ENCODE measurements around the gene UBXN11.

DNA sequence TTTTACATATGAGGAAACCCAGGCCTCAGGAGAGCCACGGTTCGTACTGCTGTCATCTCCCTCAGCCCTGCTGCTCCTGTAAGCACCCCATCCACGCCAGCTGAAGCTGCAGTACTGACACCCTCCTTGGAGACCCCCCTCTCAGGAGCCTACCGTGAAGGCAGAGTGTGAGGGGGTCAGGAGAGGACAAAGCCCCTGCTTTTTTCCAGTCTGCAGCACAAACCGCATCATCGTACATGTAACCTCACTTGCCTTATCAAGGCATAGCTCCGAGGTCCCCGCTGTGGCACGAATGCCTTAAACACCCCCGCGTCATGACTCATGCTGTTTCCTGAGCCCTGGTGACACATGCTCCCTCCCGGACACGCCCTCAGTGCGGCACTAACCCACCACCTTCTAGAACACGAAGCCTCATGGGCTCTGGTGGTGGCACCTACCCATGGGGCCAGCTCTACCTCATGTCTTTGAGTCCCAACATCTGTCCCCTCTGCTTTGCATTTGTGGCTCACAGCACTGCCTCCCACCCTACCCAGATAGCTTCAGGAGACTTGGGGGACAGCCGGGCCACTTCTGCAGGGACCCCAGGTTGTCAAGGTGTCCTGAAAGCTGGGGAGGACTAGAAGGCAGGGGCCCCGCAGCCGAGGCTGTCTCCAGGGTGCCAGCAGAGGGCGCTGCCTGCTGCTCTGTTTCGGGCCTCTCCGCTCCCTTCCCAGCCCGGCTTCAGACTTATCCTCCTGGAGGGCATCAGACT, 21.7 kb downstream of the UBXN11 start:
- TF ChIP-seq CTCF (IDR thresholded peaks at IDR 0.05; ENCODE audit: low read depth, low read length) (peak; percentile 75), EZH2phosphoT487 (IDR thresholded peaks at IDR 0.05; ENCODE audit: low read depth) (no peak)

All from OCI-LY3 (cell line).